HG03159 (cell line): Measurements from ENCODE around the gene CENPP.
"Not testable (repeated sequence)": the region's sequence is repeated elsewhere in the genome, so short reads cannot be mapped to it uniquely, and the experiment has no call there.

Experiments used
- ATAC-seq: cut with Tn5 transposase; IDR thresholded peaks from one replicate; pipeline ENCODE4 v1.9.1; 2021; ENCODE audit warnings: mild to moderate bottlenecking, moderate library complexity; ENCODE audit not compliant: unreplicated experiment

The CENPP gene

GRCh38 chr9:92611621-92612285, 286.0 kb downstream of the CENPP start:
- no peak for ATAC-seq

DNA sequence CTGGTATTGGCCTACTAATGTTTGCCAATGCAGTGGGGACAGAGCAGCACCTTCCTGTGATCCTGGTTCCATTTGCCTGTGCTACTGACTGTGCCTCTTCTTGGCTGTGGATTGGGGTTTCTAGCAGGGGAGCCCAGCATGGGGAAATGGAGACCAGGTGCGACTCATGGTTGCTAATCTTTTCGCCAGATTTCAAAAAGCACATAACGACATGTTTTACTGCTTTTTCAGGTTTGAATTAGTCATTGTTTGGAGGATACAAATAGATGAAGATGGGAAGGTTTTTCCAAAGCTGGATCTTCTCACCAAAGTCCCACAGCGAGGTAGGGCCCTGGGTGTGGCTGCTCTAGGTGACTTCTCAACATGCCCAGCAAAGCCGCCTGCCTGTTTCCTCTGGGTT, 286.5 kb downstream of the CENPP start:
- no peak for ATAC-seq

DNA sequence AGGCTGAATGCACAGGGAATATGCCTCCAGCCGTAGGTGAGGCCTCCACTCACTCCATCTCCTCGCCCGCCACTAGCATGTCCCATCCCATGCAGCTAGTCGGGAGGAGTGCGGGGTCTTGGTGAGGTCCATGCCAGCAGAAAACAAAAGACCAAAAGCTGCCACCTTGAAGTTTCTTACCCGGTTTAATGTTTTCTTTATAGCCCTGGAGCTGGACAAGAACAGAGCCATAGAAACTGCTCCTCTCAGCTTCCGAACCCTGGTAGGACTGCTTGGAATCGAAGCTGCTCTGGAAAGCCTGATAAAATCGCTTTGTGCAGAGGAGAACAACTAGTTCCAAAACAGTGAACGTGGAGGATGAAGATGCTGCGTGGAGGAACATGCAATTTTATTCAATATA, 287.1 kb downstream of the CENPP start:
- ATAC-seq = no peak

DNA sequence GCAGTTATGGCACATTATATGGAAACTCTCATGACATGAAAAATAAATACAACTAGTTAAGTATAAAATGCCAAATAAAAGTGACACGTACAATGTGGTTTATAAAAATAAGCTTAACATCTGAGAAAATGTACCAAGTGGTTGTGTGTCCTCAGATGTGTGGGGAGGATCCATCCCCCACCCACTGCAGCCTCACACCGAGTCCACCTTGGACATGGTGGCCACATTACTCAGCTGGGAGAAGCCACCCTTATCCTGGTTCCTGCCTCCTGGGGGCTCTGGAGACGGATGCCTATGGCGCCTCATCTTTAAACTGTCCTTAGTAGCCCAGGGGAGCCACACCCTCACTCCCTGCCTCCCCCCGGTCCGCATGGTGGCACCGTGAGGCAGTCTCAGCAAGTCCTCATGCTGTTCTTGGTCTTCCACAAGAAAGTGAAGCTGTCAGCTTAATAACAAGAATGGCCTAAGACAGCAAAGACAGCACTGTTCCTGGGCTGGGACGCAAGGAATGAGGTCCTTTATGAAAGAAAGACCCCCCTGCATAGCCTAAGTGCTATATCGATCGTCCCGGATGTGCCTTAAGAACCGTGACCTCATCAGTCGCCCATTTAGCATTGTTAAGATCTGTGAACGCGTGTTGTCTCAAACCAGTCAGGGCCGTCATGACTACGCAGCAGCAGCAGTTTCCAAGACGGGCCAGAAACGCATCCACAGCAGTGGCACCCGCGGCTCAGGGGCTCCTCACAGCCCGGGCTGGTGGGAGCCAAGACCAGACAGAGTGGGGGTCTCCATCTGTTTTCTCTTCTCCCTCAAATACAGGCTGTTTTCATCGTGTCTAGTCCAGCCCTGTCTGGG, 287.7 kb downstream of the CENPP start:
- no peak for ATAC-seq

DNA sequence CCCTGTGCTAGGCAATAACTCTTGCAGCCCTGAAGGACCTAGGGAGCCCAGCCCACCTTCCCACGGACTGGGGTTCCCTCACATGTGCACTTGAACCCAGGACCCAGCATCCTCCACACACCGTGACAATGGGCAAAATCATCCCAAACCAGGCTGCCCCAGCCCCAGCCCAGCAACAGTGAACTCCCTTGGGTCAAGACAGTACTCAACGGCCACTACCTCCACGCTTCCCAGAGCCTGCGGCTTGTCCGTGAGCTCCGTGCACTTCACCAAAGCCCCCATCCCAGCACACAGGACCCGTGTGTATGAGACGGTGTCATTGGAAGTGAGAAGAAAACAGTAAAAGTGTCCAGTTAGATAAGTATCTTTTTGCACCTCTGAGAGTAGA, 288.4 kb downstream of the CENPP start:
- no peak for ATAC-seq

DNA sequence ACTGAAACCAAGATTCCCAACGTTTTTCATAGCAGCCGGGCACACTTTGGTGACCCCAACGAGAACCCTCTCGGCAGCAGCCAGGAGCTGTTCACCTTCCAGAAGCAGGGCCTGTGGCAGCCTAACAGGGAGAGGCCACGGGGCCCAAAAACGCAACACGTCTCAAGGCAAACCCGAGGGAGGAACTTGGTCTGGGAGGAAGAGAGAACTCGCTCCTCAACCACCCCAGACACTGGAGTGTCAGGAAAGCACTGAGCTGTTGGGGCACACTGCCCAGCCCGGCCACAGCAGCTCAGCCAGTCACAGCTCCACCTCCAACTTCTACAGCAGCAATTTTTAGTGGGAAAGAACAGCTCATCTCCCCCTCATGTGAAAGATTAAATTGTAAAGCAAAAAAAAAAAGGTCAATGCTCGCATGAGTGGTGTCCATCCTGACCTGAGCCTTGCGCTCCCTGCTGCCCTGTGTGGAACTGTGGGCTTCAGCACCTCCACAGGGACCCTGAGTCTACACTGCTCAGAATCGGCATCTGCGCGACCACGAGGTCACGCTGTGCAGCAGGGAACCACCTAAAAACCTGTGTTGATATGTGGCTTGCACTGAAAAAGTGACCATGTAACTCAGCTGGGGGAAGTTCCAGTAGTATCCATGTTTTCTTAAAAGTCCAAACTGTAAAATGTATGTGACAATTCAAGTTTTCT, 289.2 kb downstream of the CENPP start:
- ATAC-seq = no peak

DNA sequence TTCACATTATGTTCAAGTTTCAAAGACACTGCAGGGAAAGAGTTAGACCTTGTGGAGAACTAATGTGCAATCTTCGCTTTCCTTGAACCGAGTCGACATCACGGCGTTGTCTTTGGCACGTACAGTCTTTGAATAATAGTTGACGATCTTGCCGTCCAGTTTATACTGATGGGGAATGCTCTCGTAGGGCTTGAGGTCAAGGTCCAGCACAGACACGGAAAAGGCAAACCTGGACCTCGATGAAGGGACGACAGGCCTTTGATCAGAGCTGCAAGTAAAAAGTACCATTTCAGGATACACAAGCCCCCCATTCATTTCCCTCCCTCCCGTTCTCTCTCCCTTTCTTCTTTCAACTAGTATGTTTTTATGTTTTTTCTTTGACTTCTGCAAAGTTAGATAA, 290.0 kb downstream of the CENPP start:
- ATAC-seq = no peak

DNA sequence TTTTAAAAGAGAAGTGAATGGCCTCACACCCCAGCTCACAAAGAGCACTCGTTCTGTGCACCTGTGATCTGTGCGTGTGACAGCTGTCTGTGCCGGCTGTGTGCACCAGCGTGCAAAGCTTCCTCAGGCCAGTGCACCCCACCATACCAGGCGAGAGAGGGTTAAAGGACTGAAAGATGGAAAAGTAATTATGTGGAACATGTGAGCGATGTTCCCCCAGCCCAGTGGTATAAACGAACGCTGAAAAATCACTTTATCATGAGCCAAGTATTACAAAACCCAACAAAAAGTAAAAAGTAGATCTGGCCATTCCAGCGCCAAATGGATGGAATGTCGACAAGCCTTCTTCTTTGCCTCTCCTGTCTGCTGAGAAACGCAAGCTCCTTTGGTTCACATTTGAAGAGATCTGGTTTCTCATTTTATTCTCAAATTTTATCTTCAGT, 290.5 kb downstream of the CENPP start:
- ATAC-seq = no peak

GRCh38 chr9:92616655-92617111, 290.9 kb downstream of the CENPP start:
- ATAC-seq = no peak

GRCh38 chr9:92617195-92617813, 291.6 kb downstream of the CENPP start:
- ATAC-seq = no peak

DNA sequence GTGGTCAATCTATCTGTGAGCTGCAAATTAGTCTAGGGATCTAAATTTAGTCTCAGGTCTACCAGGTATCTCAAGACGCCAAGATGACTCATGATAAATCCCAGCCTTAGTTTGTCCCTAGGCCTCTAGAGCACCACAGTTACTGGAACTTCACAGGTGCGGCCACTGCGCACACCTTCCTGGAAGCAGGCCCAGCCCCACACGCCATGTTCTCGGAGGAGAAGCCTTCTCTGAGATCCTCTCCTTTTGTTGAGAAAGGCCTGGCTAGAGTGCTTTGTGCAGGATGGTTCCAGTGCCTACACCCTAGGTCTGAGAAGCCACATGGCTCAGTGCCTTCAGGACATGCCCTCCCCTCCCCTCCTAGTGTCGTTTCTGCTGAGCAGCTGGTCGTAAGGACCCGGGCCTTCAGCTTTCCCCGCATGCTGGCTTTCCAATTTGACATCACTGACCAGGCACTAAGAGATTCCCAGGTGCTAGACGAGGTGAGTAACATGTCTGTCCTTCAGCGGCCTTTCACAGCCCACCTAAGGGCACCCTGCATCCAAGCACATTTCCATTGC, 292.3 kb downstream of the CENPP start:
- ATAC-seq = no peak

DNA sequence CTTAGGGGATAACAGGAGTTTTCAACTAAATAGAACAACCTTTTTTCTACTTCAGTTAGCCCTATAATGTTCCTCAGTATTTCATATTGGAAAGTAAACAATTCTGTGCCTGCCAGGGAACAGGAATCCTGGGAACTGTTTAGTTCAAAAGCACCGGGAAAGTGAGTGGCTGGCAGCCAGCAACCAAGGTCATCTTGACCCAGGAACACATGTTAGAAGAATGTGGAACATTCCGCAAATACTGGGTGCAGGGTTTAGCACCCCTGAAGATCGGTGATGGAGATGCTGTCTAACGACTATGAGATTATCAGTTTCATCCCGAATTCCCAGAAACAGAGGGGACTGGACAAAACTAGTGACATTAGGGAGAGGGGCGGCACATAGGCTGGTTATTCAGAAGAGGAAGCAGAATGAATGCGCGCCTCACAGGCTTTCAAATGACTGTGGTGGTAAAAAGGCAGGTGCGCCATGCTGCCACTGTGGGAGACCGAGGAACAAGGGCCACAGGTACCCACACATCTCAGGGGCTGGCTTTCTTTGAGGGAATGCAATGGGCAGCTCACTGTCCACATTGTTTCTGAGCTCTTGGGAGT, 293.0 kb downstream of the CENPP start:
- ATAC-seq = no peak

- ATAC-seq = no peak
Measured at GRCh38 chr9:92619601-92620300, 294.0 kb downstream of the CENPP start.

DNA sequence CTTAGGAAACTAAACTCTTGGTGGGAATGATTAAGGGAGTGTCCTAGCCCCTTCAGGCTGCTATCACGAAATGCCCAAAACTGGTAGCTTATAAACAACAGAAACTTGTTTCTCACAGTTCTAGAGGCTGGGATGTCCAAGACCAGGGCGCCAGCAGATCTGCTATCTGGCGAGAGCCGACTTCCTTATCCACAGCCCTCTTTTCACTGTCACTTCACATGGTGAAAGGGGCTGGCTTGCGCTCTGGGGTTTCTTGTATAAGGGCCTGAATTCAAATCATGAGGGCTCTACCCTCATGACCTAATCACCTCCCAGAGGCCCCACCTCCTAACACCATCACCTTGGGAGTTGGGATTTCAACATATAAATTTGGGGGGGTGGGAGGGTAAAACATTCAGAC, 295.1 kb downstream of the CENPP start:
- ATAC-seq = no peak

DNA sequence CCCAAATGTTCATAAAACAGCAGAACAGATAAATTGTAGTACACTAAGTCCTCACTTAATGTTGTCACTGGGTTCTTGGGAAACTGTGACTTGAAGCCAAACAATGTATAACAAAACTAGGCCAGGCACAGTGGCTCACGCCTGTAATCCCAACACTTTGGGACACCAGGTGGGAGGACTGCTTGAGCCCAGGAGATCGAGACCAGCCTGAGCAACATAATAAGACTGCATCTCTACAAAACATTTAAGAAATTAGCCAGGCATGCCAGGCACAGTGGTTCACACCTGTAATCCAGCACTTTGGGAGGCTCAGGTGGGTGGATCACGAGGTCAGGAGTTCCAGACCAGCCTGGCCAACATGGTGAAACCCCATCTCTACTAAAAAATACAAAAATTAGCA, 298.2 kb downstream of the CENPP start:
- not testable (repeated sequence) for ATAC-seq

DNA sequence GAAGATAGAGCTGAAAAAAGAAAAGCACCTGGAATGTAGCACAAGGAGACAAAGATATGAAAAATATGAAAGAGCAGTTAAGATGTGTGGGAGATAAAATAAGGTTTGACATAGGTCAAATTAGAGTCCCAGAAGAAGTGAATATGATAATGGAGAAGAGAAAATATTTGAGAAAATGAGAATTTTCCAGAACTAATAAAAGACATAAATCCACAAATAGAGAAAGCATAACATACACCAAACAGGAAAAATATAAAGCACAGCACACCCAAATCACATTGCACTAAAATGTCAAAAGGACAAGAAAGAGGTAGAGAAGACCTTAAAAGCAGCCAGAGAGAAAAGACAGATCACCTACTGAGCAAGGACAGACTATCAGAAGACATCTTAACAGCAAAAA, 300.7 kb downstream of the CENPP start:
- no peak for ATAC-seq

DNA sequence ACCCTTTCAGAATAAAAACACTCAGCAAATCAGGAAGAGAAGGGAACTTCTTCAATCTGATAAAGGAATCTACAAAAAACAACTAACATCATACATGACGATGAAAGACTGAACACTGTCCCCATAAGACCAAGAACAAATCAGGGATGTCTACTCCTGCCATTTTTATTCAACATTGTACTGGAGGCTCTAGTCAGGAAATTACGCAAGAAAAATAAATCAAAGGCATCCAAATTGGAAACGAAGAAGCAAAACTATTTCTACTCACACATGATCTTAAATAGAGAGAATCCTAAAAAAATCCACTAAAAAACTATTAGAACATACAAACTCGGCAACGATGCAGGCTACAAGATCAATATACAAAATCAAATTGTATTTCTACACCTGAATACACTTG, 301.9 kb downstream of the CENPP start:
- no peak for ATAC-seq

- ATAC-seq = no peak
Measured at GRCh38 chr9:92631452-92632343, 305.9 kb downstream of the CENPP start.

DNA sequence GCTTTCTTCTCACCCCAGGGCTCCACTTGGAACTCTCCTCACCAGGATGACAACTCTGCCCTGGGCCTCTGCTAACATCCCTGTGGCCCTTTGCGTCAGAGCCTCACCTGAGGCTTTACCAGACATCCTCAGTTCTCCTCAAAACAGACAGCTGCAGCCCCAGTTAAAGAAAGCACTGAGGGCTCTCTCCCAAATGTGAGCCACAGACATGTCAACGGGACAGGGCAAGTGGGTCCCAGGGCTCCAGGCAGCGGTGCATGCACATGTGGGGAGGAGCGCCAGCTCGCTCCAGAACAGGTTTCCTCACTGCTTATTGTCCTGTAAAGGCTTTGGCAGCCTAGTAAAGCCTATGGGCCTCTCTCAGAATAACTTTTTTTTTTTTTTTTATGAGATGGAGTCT, 306.9 kb downstream of the CENPP start:
- no peak for ATAC-seq
